HEK293T (cell line): ENCODE results near the gene ANKLE1.
A peak's percentile ranks its signal among the peaks of the same experiment; 100 is the strongest.

Experiments used
- CTCF ChIA-PET: fragments of 350-600 bp; formaldehyde crosslinking; extraction: SDS; loops from one replicate; lab custom pipeline; 2021; ENCODE audit warnings: antibody characterized with exemption, inconsistent platforms; lab: Yijun Ruan, JAX
- POLR2A ChIA-PET: fragments of 350-600 bp; formaldehyde crosslinking; extraction: SDS; loops from one replicate; lab custom pipeline; 2020; ENCODE audit warnings: antibody characterized with exemption, inconsistent platforms; lab: Yijun Ruan, JAX
- DNase-seq: peaks from one replicate; pipeline ENCODE4 v3.0.0; 2012; ENCODE audit warnings: mixed read lengths; ENCODE audit errors: extremely low spot score
- ARNT ChIP-seq: fragments of 450-650 bp; IDR thresholded peaks from 2 replicates; pipeline ENCODE4 v1.6.1; 2017; ENCODE audit warnings: mild to moderate bottlenecking
- BHLHE40 ChIP-seq: fragments of 450-650 bp; IDR thresholded peaks from 2 replicates; pipeline ENCODE4 v1.6.1; 2016; ENCODE audit warnings: mild to moderate bottlenecking, moderate library complexity, borderline replicate concordance
- CTBP1 ChIP-seq: fragments of 450-650 bp; IDR thresholded peaks from 2 replicates; pipeline ENCODE4 v1.6.1; 2016; ENCODE audit warnings: borderline replicate concordance
- ELF4 ChIP-seq: fragments of 450-650 bp; IDR thresholded peaks from 2 replicates; pipeline ENCODE4 v1.6.1; 2017; ENCODE audit warnings: antibody characterized with exemption
- FOXA1 ChIP-seq: fragments of 450-650 bp; IDR thresholded peaks from 2 replicates; pipeline ENCODE4 v1.6.1; 2016; ENCODE audit warnings: mild to moderate bottlenecking
- FOXK2 ChIP-seq: fragments of 450-650 bp; IDR thresholded peaks from 2 replicates; pipeline ENCODE4 v1.6.1; 2016; ENCODE audit warnings: mild to moderate bottlenecking
- FOXM1 ChIP-seq: fragments of 450-650 bp; IDR thresholded peaks from 2 replicates; pipeline ENCODE4 v1.6.1; 2017; ENCODE audit warnings: mild to moderate bottlenecking, borderline replicate concordance
- HDGF ChIP-seq: fragments of 450-650 bp; IDR thresholded peaks from 2 replicates; pipeline ENCODE4 v1.6.1; 2017; ENCODE audit warnings: antibody characterized with exemption, borderline replicate concordance
- L3MBTL2 ChIP-seq: fragments of 450-650 bp; conservative IDR thresholded peaks from 2 replicates; pipeline ENCODE4 v1.6.1; 2016; ENCODE audit warnings: mild to moderate bottlenecking
- LEF1 ChIP-seq: fragments of 450-650 bp; IDR thresholded peaks from 2 replicates; pipeline ENCODE4 v1.6.1; 2017; ENCODE audit warnings: mild to moderate bottlenecking, borderline replicate concordance
- NFRKB ChIP-seq: fragments of 450-650 bp; IDR thresholded peaks from 2 replicates; pipeline ENCODE4 v1.6.1; 2016; ENCODE audit warnings: mild to moderate bottlenecking, moderate library complexity
- PKNOX1 ChIP-seq: fragments of 450-650 bp; IDR thresholded peaks from 2 replicates; pipeline ENCODE4 v1.6.1; 2016
- SP1 ChIP-seq: fragments of 450-650 bp; IDR thresholded peaks from 2 replicates; pipeline ENCODE4 v1.6.1; 2017
- SUZ12 ChIP-seq: fragments of 450-650 bp; IDR thresholded peaks from 2 replicates; pipeline ENCODE4 v1.6.1; 2016; ENCODE audit warnings: mild to moderate bottlenecking
- TARDBP ChIP-seq: fragments of 450-650 bp; IDR thresholded peaks from 2 replicates; pipeline ENCODE4 v1.6.1; 2016
- ZNF384 ChIP-seq: fragments of 450-650 bp; IDR thresholded peaks from 2 replicates; pipeline ENCODE4 v1.6.1; 2016

ANKLE1 gene

DNA sequence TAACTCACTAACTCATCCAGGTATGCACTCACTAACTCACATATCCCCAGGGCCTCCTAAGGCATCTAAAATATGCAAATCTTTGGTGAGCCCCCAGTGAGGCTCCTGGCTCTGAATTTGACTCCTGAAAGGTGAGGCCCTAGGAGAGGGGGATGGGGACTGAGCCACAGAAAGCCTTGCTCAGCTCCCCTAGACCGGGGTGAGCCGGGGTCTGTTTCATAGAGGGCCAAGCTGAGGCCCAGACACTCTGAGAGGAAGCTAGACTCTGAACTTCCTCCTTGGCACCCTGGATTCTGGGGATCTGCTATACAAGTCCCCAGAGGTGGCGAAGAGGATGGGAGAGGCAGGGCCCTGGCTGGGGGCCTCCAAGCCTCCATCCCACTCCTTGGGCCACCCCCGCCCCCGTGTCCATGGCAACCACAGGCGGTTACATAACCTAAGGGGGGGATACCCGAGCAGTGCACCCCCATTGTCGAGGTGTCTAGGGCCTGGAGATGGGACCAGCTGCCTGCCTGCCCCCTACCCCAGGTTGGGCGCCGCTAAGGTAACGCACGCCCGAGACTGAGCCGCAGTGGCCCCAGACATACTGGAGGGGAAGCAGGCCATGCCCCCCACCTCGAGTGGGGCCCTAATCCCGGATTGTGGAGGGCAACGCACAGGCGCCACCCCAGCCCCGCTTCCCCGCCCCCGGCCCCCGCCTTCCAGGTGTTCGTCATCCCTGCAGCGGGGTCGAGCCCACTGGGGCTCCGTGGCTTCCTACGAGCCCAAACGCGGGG, 20.9 kb downstream of the ANKLE1 start:
- ChIA-PET POLR2A (interaction anchor here (2.3 kb wide), 1 partner anchor 10 kb away, joined by 12 read pairs; no protein-coding TSS in a partner anchor), CTCF (interaction anchor here (1.9 kb wide), 1 partner anchor 10 kb away, joined by 7 read pairs; no protein-coding TSS in a partner anchor)
- DNase-seq: no peak

DNA sequence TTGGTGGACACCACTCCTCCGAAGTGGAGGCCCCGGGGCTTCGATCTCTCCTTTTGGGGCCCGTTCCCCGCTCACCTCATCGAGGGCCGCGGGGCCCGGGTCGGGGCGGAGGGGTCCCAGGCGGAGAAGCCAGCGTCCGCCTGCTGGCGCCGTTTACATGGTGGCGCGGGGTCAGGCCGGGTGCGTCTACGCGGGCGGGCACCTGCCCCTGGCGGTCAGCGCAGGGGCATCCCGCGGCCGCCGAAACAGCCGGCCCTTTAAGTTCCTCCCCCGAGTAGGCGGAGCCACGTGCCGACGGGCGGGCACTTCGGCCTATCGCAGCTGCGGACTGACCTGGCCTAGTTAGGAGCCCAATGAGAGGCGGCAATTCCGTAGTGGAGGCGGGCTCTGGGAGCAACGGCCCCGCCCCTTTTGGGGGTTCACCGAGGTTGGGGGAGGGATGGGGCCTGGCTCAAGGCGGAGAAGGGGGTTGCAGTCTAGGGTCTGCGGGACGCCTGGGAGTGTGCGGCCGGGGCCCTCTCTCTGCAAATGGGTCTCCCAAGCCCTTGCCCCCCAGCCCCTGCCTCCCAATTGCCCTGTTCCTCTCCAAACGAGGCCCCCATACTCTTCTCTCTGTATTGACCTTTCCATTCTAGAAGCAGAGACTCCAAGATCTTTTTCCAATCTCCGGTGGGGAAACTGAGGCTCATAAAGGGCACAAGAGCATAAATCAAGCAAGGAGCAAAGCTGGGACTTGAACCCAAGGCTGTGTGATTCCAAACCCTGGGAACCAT, 21.7 kb downstream of the ANKLE1 start, which contains the start of gene ABHD8:
TSS of gene ABHD8 (minus strand) at position 259 of the 773 bp plus-strand sequence. CDS start 1,809 bp downstream, outside the sequence.
- ChIA-PET POLR2A (interaction anchor here (0.9 to 2.3 kb wide), 2 partner anchors 11 to 32 kb away, joined by 3 to 12 read pairs; partner anchors contain the start of gene ANO8), CTCF (interaction anchor here (0.6 to 1.9 kb wide), 4 partner anchors 11 to 159 kb away, joined by 3 to 7 read pairs (median 4); no protein-coding TSS in a partner anchor)
- TF ChIP-seq PKNOX1 (peak; percentile 99), FOXK2 (no peak)
- DNase-seq: peak; percentile 90

More for the DNA sequence above, 20.9 kb downstream of the ANKLE1 start:
- TF ChIP-seq NFRKB: no peak
- TF ChIP-seq HDGF: no peak
- no peak for TF ChIP-seq FOXA1
- TF ChIP-seq FOXK2: no peak
- no peak for TF ChIP-seq LEF1
- TF ChIP-seq ZNF384: no peak
- no peak for TF ChIP-seq TARDBP
- TF ChIP-seq L3MBTL2: no peak
- no peak for TF ChIP-seq SUZ12
- TF ChIP-seq FOXM1: no peak
- TF ChIP-seq ARNT: no peak
- no peak for TF ChIP-seq CTBP1
- TF ChIP-seq BHLHE40: no peak
- TF ChIP-seq SP1: no peak
- TF ChIP-seq ELF4: no peak
- TF ChIP-seq PKNOX1: no peak

GRCh38 chr19:17303940-17304267, 22.2 kb downstream of the ANKLE1 start:
- ChIA-PET CTCF (interaction anchor here (0.6 to 1.9 kb wide), 6 partner anchors 11 to 159 kb away, joined by 3 to 11 read pairs (median 6); no protein-coding TSS in a partner anchor), POLR2A (interaction anchor here (0.9 to 2.3 kb wide), 2 partner anchors 12 to 31 kb away, joined by 3 to 12 read pairs; partner anchors contain the start of gene ANO8)
- TF ChIP-seq BHLHE40 (no peak), SUZ12 (no peak), FOXK2 (no peak), TARDBP (no peak), NFRKB (no peak), HDGF (no peak), FOXM1 (no peak), FOXA1 (no peak), SP1 (no peak), PKNOX1 (no peak), L3MBTL2 (no peak), ARNT (no peak), ZNF384 (no peak), ELF4 (no peak), CTBP1 (no peak), LEF1 (no peak)
- DNase-seq: no peak

GRCh38 chr19:17304386-17305215, 22.9 kb downstream of the ANKLE1 start:
- POLR2A ChIA-PET: interaction anchor here (0.6 to 6.2 kb wide), 10 partner anchors 10 to 230 kb away, joined by 3 to 107 read pairs (median 3); partner anchors contain the start of genes ANO8, BABAM1, GTPBP3 and MVB12A

More at GRCh38 chr19:17304386-17305215, 22.9 kb downstream of the ANKLE1 start:
- CTCF ChIA-PET: interaction anchor here (0.6 to 1.9 kb wide), 9 partner anchors 12 to 226 kb away, joined by 3 to 11 read pairs (median 4); partner anchors contain the start of gene BABAM1
- no peak for TF ChIP-seq CTBP1
- no peak for TF ChIP-seq PKNOX1
- no peak for TF ChIP-seq SUZ12
- no peak for TF ChIP-seq LEF1
- no peak for TF ChIP-seq FOXA1
- TF ChIP-seq ELF4: no peak
- TF ChIP-seq FOXM1: no peak
- TF ChIP-seq HDGF: no peak
- no peak for TF ChIP-seq ZNF384
- no peak for TF ChIP-seq SP1
- DNase-seq: no peak
